ENCODE measurements around the gene ODC1. TPM values are rescaled to one million over a fixed set of nuclear protein-coding genes. Genes with fewer than 3 reads are reported as not detected.

Gene ODC1
- total RNA-seq, 1 donor from 2014 or later, result 55.8 TPM

- no peak for DNase-seq
These were observed 48.8 kb downstream of the ODC1 start for GRCh38 chr2:10399358-10399757.

- DNase-seq, result no peak
These were observed 49.6 kb downstream of the ODC1 start for GRCh38 chr2:10398496-10398895.

DNA sequence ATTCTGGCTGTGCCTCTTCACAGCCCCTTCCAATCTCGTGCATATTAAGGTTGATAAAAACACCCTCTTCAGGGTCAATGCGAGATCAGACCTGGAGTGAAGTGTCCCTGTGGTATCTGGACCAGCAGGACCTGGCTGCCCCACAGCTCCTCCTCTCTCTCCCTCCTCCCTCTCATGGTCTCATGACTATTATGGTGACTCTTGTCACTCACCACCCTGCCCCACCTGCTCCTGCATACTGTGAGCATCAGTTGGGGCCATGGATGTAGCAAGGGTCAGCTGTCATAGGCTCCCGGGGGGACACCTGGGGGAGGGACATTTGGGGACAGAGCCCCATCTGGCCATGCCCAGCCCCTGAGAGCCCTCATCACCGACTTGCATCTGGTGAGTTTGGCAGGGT is 50.2 kb downstream of the ODC1 start:
- DNase-seq, result no peak

GRCh38 chr2:10397297-10397875 is 50.7 kb downstream of the ODC1 start:
- no peak for DNase-seq

- DNase-seq, result no peak
These were observed 51.7 kb downstream of the ODC1 start for GRCh38 chr2:10396464-10396863.

DNA sequence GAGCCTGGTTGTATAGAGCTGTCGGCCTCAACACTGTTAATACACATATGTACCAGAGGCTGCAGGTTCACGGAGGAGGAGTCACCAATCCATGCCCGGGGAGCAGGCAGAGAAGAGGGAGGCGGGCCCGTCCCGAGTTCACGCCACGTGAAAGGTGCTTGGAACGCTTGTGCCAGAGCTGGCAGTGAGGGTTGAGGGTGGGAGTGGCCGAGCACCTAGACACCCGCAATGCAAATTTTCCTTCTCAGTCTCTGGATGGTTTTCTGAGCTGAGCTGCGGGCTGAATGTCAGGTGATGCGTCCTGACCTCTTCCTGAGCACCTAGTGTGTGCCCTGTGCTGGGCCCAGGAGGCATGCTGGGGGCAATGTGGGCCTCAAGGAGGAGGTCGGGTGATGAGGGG is 52.2 kb downstream of the ODC1 start:
- DNase-seq, result no peak

- no peak for DNase-seq
These were observed 54.5 kb downstream of the ODC1 start for GRCh38 chr2:10393640-10393982.

DNA sequence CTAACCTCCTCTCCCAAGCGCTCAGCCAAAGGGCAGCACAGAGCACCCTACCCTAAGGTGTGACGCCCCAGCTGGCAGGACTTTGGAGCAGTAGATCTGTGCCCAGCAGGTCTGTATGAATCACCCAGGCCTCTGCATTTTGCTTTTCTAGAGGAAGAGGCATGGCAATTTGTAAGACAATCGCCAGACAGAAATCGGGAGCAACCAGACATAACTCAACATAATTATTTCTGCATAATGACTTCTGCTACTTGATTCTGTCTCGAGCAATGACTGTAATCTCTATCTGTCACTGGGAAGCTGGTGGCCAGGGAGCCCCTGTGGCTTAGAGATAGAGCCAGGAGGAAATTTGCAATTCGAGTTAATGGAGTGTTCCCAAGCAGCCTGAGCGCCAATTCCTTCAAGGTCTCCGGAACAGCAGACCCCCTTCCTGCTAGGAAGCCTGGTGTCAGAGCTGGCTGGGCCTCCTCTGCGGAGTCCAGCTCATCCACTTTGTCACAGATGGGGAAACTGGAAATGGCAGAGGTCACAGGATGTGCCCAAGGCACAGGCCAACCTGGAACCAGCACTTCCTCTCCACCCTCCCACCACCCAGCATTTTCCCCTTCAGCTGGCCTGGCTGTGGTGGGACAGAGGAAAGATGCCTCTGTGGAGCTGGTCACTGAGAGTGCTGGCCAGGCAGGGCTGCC is 55.0 kb downstream of the ODC1 start:
- no peak for DNase-seq

GRCh38 chr2:10392548-10392947 is 55.6 kb downstream of the ODC1 start:
- DNase-seq, result no peak

GRCh38 chr2:10392100-10392499 is 56.0 kb downstream of the ODC1 start:
- DNase-seq, result no peak

- no peak for DNase-seq
These were observed 57.7 kb downstream of the ODC1 start for GRCh38 chr2:10390369-10390801.

Small RNA genes lying within 50 kb of the gene (small RNA-seq; reads per million reads assigned to genes)
- gene SNORA80B (ENCODE audit: low replicate concordance), result 4.9 reads per million, percentile 90 among the genes with 10 or more reads in this experiment

Other genes with a start within 250 kb of the ODC1 start
- 7.9 TPM for gene HPCAL1, start 145.4 kb downstream of the ODC1 start, total RNA-seq
- 28.7 TPM for gene NOL10, start 241.6 kb upstream of the ODC1 start, total RNA-seq

All from skin of body (tissue), 3 donors.